Measurements from ENCODE around the gene SNTG2. TPM values are rescaled to one million over a fixed set of nuclear protein-coding genes. Genes with fewer than 3 reads are reported as not detected.
A peak's percentile ranks its signal among the peaks of the same experiment; 100 is the strongest.

The SNTG2 gene
- total RNA-seq, 1 donor from 2014 or later, result 23.2 TPM

GRCh38 chr2:1248187-1248586, 297.5 kb downstream of the SNTG2 start:
- H3K4me3 Mint-ChIP-seq (ENCODE audit: unreplicated experiment), result no peak overlapping the region
- peaks cover 12% of the 10 kb centered on the region for H3K4me1 Mint-ChIP-seq (ENCODE audit: unreplicated experiment)
- H3K27me3 Mint-ChIP-seq (ENCODE audit: unreplicated experiment), result no peaks in the 10 kb centered on the region
- H3K9me3 Mint-ChIP-seq (ENCODE audit: unreplicated experiment), result no peaks in the 10 kb centered on the region
- TF ChIP-seq CTCF (IDR thresholded peaks at IDR 0.05; ENCODE audit: unreplicated experiment), result no peak
- H3K36me3 Mint-ChIP-seq (ENCODE audit: low read depth, unreplicated experiment), result no peaks in the 10 kb centered on the region
- DNase-seq (ENCODE audit: low spot score), result no peak
- no peak overlapping the region for H3K27ac Mint-ChIP-seq (ENCODE audit: unreplicated experiment)

- TF ChIP-seq CTCF (IDR thresholded peaks at IDR 0.05; ENCODE audit: unreplicated experiment), result no peak
- Mint-ChIP-seq H3K4me3 (ENCODE audit: unreplicated experiment) (no peak overlapping the region), H3K27ac (ENCODE audit: unreplicated experiment) (no peak overlapping the region), H3K4me1 (ENCODE audit: unreplicated experiment) (peaks cover 18% of the 10 kb centered on the region), H3K27me3 (ENCODE audit: unreplicated experiment) (no peaks in the 10 kb centered on the region), H3K36me3 (ENCODE audit: low read depth, unreplicated experiment) (no peaks in the 10 kb centered on the region), H3K9me3 (ENCODE audit: unreplicated experiment) (no peaks in the 10 kb centered on the region)
- DNase-seq (ENCODE audit: low spot score), result no peak
These were observed 299.4 kb downstream of the SNTG2 start for GRCh38 chr2:1249897-1250687.

DNA sequence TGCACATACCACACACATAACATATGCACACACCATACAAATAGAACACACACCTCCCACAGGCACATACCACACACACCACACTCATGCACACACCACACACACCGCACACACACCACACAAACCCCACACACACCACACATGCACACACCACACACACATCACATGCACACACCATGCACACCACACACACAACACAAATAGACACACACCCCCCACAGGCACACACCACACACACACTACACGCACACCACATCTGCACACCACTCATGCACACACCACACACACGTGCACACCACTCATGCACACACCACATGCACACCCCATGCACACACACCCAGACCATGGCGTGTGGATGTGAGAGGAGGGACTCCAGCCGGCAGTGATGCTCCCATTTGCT, 300.9 kb downstream of the SNTG2 start:
- no peaks in the 10 kb centered on the region for H3K36me3 Mint-ChIP-seq (ENCODE audit: low read depth, unreplicated experiment)
- H3K4me3 Mint-ChIP-seq (ENCODE audit: unreplicated experiment), result no peak overlapping the region
- H3K27ac Mint-ChIP-seq (ENCODE audit: unreplicated experiment), result no peak overlapping the region
- H3K9me3 Mint-ChIP-seq (ENCODE audit: unreplicated experiment), result no peaks in the 10 kb centered on the region
- no peaks in the 10 kb centered on the region for H3K27me3 Mint-ChIP-seq (ENCODE audit: unreplicated experiment)
- DNase-seq (ENCODE audit: low spot score), result no peak
- peaks cover 18% of the 10 kb centered on the region for H3K4me1 Mint-ChIP-seq (ENCODE audit: unreplicated experiment)
- TF ChIP-seq CTCF (IDR thresholded peaks at IDR 0.05; ENCODE audit: unreplicated experiment), result no peak

GRCh38 chr2:1253629-1254028, 303.0 kb downstream of the SNTG2 start:
- Mint-ChIP-seq H3K27ac (ENCODE audit: unreplicated experiment) (peak overlapping the region; percentile 1), H3K9me3 (ENCODE audit: unreplicated experiment) (no peaks in the 10 kb centered on the region), H3K4me3 (ENCODE audit: unreplicated experiment) (no peak overlapping the region), H3K36me3 (ENCODE audit: low read depth, unreplicated experiment) (no peaks in the 10 kb centered on the region), H3K4me1 (ENCODE audit: unreplicated experiment) (peaks cover 18% of the 10 kb centered on the region), H3K27me3 (ENCODE audit: unreplicated experiment) (no peaks in the 10 kb centered on the region)
- no peak for TF ChIP-seq CTCF (IDR thresholded peaks at IDR 0.05; ENCODE audit: unreplicated experiment)
- DNase-seq (ENCODE audit: low spot score), result no peak

DNA sequence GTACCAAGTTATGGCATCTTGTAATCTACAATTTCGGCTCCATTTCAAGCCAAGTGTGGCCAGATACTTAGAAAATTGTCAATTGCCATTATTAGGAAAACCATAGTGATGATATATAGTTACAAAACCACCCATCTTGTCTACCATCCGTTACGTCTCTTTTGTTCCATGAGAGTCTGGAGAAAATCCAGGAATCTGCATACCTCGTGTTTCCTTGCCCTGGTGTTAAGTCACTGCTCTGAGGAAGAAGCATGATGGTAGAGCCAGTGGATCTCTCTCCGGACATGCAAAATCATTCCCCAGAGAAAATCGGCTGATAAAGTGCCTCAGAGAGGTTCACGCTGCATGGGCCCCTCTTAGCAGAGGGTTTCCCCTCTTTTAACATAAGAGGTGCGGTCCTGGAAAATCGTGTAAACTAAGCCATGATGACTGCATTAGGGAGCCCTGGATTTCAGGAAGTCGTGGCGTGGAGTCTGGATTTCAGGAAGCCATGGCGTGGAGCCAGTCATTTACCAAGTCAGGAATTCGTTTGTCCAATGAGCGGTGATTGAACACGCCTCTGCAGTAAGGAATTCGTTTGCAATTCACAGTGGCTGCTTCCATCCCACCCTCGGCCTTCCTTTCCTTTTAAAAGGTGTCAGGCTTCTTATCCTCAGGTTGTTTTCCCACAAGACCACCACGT, 304.2 kb downstream of the SNTG2 start:
- TF ChIP-seq CTCF (IDR thresholded peaks at IDR 0.05; ENCODE audit: unreplicated experiment), result no peak
- no peaks in the 10 kb centered on the region for H3K36me3 Mint-ChIP-seq (ENCODE audit: low read depth, unreplicated experiment)
- H3K4me3 Mint-ChIP-seq (ENCODE audit: unreplicated experiment), result no peak overlapping the region
- H3K27ac Mint-ChIP-seq (ENCODE audit: unreplicated experiment), result no peak overlapping the region
- H3K4me1 Mint-ChIP-seq (ENCODE audit: unreplicated experiment), result peaks cover 13% of the 10 kb centered on the region
- no peaks in the 10 kb centered on the region for H3K9me3 Mint-ChIP-seq (ENCODE audit: unreplicated experiment)
- H3K27me3 Mint-ChIP-seq (ENCODE audit: unreplicated experiment), result no peaks in the 10 kb centered on the region
- no peak for DNase-seq (ENCODE audit: low spot score)

Data from endothelial cell (in vitro differentiated cells).